Psoas muscle (tissue), 8 donors: Measurements from ENCODE around the gene TMEM234. TPM values are rescaled to one million over a fixed set of nuclear protein-coding genes. Genes with fewer than 3 reads are reported as not detected.

Source experiments
- ATAC-seq, 4 donors: fragments of 200-7000 bp; cut with Tn5 transposase; one replicate each; pipeline ENCODE4 v1.9.1; 2020; ENCODE audit warnings: moderate library complexity in 3 of 4, mild to moderate bottlenecking in 2 of 4
- DNase-seq, 2 donors: peaks; one replicate each; pipeline ENCODE4 v3.0.0-alpha.2; 2020
- H3K27ac ChIP-seq: fragments of 200-600 bp; one replicate; pipeline ENCODE4 v1.8.0; 2022
- H3K27me3 ChIP-seq, 3 donors: fragments of 200-600 bp in 1 of 3; one replicate each; pipeline versions ENCODE4 v1.6.1 to v1.8.0; 2013 to 2022; ENCODE audit warnings: low read length in 2 of 3, mild to moderate bottlenecking in 2 of 3, moderate library complexity in 1 of 3; ENCODE audit not compliant: insufficient read depth in 3 of 3
- H3K36me3 ChIP-seq, 2 donors: fragments of 200-600 bp in 1 of 2; one replicate each; pipeline versions ENCODE4 v1.6.1 to v1.8.0; 2013 to 2022; ENCODE audit warnings: low read depth in 1 of 2, mild to moderate bottlenecking in 1 of 2, moderate library complexity in 1 of 2; ENCODE audit not compliant: insufficient read depth in 1 of 2
- H3K4me1 ChIP-seq: fragments of 200-600 bp; one replicate; pipeline ENCODE4 v1.8.0; 2022
- H3K4me3 ChIP-seq: fragments of 200-600 bp; one replicate; pipeline ENCODE4 v1.8.0; 2022; ENCODE audit warnings: mild to moderate bottlenecking
- H3K9me3 ChIP-seq: fragments of 200-600 bp; one replicate; pipeline ENCODE4 v1.8.0; 2022
- CTCF ChIP-seq: fragments of 200-600 bp; IDR thresholded peaks from one replicate; pipeline ENCODE4 v1.8.0; 2022; ENCODE audit warnings: antibody characterized with exemption
- WGBS, 3 donors: extraction: QIAGEN DNeasy Blood & Tissue Kit; methylation state at CpG; one replicate each; pipeline versions ENCODE4 v1.1.6 to v1.1.7; 2013; 5-methylcytosine and 5-hydroxymethylcytosine counted together
- intact Hi-C, 2 donors: fragments of 100-400 bp; cut with DNase I; formaldehyde crosslinking; loops; one replicate each; pipeline versions ENCODE4 v1.11.0 to v1.14.2; 2022
- polyA plus RNA-seq, 3 donors: library from polyadenylated mRNA; stranded (reverse); fragments of 200-250 nt; gene quantifications; one replicate each; pipeline ENCODE4 v1.2.3, GENCODE V29; 2013
- total RNA-seq, 4 donors: library from RNA; stranded (reverse); fragmentation: NEBNext Ultra II Directional in 2 of 4; extraction: Animal tissue kit (Norgen Biotek cat#: 25700) in 2 of 4; gene quantifications; one replicate each; pipeline versions ENCODE4 v1.2.1 to v1.2.4, GENCODE V29; 2021 to 2023
- donor health status: healthy with polysubstance abuse.
- donor health status: DM: no; HTN: no; CAD: no; lungs with moderate emphysema.
- donor health status: Bipolar disorder and iron deficiency.
- donor health status: healthy.
- donor health status: DM: yes; HTN: yes; CAD: no.
- donor health status: DM: no; HTN: no; CAD: no.
- donor health status: DM: no; HTN: no; CAD: no.
- donor health status: DM: yes; HTN: yes; CAD: no.

The TMEM234 gene
- total and polyA plus RNA-seq, 7 donors = 2.6 to 9.8 (median 5.7) TPM

GRCh38 chr1:32250893-32251716 is 29.0 kb upstream of the TMEM234 start, which contains the start of gene LCK:
Gene LCK (plus strand): TSS chr1:32251265. CDS start chr1:32274330, 23,065 bp downstream.
- TF ChIP-seq CTCF = no peak
- Histone ChIP-seq H3K4me1 (peaks cover 19% of the 10 kb centered on the region), H3K27ac (peak within 1 kb of the TSS; percentile 69), H3K36me3 (no peaks in the 10 kb centered on the region), H3K4me3 (no peak within 1 kb of the TSS), H3K27me3 (peaks cover 0 to 2% (median 0%) of the 10 kb centered on the region in 3 donors), H3K9me3 (no peaks in the 10 kb centered on the region)
- ATAC-seq = no peak
- WGBS, 3 donors = 64 to 78% (median 68%) methylated on average over 25 of the region's 25 CpGs
- intact Hi-C loops = loop anchor here in 1 of 2 donors (5.0 kb wide), 1 partner anchor 46 kb away; no protein-coding TSS in a partner anchor
- DNase-seq = no peak

- DNase-seq (peak; percentile 41 to 72), ATAC-seq (peak in 3 of 4 donors; percentile 29 to 40 (median 34))
- no peaks in the 10 kb centered on the region for H3K36me3 ChIP-seq
- TF ChIP-seq CTCF = no peak
- no peaks in the 10 kb centered on the region for H3K9me3 ChIP-seq
- no peak overlapping the region for H3K4me3 ChIP-seq
- peaks cover 28% of the 10 kb centered on the region for H3K4me1 ChIP-seq
- intact Hi-C loops = loop anchor here in 1 of 2 donors (5.0 kb wide), 1 partner anchor 47 kb away; no protein-coding TSS in a partner anchor
- peak overlapping the region; percentile 69 for H3K27ac ChIP-seq
- peaks cover 0 to 2% (median 0%) of the 10 kb centered on the region in 3 donors for H3K27me3 ChIP-seq
- 62 to 71% (median 70%) methylated on average over 9 of the region's 9 CpGs for WGBS, 3 donors
Measured at GRCh38 chr1:32249831-32250525, 27.8 kb upstream of the TMEM234 start.

- peaks cover 0 to 2% (median 0%) of the 10 kb centered on the region in 3 donors for H3K27me3 ChIP-seq
- peak; percentile 65 for TF ChIP-seq CTCF
- DNase-seq (peak; percentile 89), ATAC-seq (peak; percentile 75 to 86 (median 79))
- H3K36me3 ChIP-seq = no peaks in the 10 kb centered on the region
- no peaks in the 10 kb centered on the region for H3K9me3 ChIP-seq
- intact Hi-C loops = no loop called here
- 11 to 16% (median 12%) methylated on average over 24 to 31 of the region's 31 CpGs for WGBS, 3 donors
- no peak overlapping the region for H3K4me3 ChIP-seq
- H3K4me1 ChIP-seq = peaks cover 28% of the 10 kb centered on the region
- peak overlapping the region; percentile 53 for H3K27ac ChIP-seq
Measured at GRCh38 chr1:32247983-32248889, 26.1 kb upstream of the TMEM234 start.

- Histone ChIP-seq H3K4me1 (peaks cover 28% of the 10 kb centered on the region), H3K9me3 (no peaks in the 10 kb centered on the region), H3K27me3 (peaks cover 0 to 2% (median 0%) of the 10 kb centered on the region in 3 donors), H3K27ac (peak overlapping the region; percentile 53), H3K4me3 (peak overlapping the region; percentile 35), H3K36me3 (no peaks in the 10 kb centered on the region)
- peak in 2 of 4 donors; percentile 4 to 24 for ATAC-seq
- TF ChIP-seq CTCF = no peak
- WGBS, 3 donors = 50 to 56% (median 54%) methylated on average over 11 to 12 of the region's 12 CpGs
- peak; percentile 23 to 59 for DNase-seq
- intact Hi-C loops = no loop called here
Measured at GRCh38 chr1:32247452-32247851, 25.3 kb upstream of the TMEM234 start.
